Measurements from ENCODE around the gene NTHL1. TPM values are rescaled to one million over a fixed set of nuclear protein-coding genes. Genes with fewer than 3 reads are reported as not detected.
"Not testable (repeated sequence)": the region's sequence is repeated elsewhere in the genome, so short reads cannot be mapped to it uniquely, and the experiment has no call there.

NTHL1 gene
- total RNA-seq, 1 experiment from 2014 or later, result 51.6 TPM

GRCh38 chr16:2036200-2036966 is 11.3 kb downstream of the NTHL1 start:
- CTCF ChIA-PET, result no interaction called here
- H3K27me3 ChIP-seq (replicated peaks; ENCODE audit: insufficient read depth, low read depth, low read length, poor library complexity), result no peaks in the 10 kb centered on the region
- POLR2A ChIA-PET (ENCODE audit: low non-redundant PET), result no interaction called here
- H3K4me1 ChIP-seq (ENCODE audit: insufficient read depth, low read length, poor library complexity, severe bottlenecking), result peaks cover 43% of the 10 kb centered on the region
- intact Hi-C loops (cut with micrococcal nuclease; ENCODE audit: unreplicated experiment), result no loop called here
- peak overlapping the region; percentile 68 for H3K27ac ChIP-seq (ENCODE audit: low read depth, low read length, poor library complexity, severe bottlenecking)
- H3K36me3 ChIP-seq (ENCODE audit: insufficient read depth, low read length, poor library complexity, severe bottlenecking), result peaks cover 4% of the 10 kb centered on the region
- no peak for DNase-seq (ENCODE audit: low spot score)
- H3K9me3 ChIP-seq (ENCODE audit: low read depth, low read length, poor library complexity, severe bottlenecking), result no peaks in the 10 kb centered on the region
- H3K4me3 ChIP-seq (ENCODE audit: low read depth, low read length, poor library complexity, severe bottlenecking), result no peak overlapping the region
- no TSS peak for BruUV-seq (replicated peaks)
- TF ChIP-seq CTCF (conservative IDR thresholded peaks at IDR 0.05; ENCODE audit: low read depth, low read length), result no peak
- no peak for TF ChIP-seq EZH2 (IDR thresholded peaks at IDR 0.05; ENCODE audit: borderline replicate concordance, low read depth, low read length, poor library complexity, severe bottlenecking)

GRCh38 chr16:2035431-2036199 is 12.0 kb downstream of the NTHL1 start:
- peak; percentile 38 for DNase-seq (ENCODE audit: low spot score)
- H3K27me3 ChIP-seq (replicated peaks; ENCODE audit: insufficient read depth, low read depth, low read length, poor library complexity), result no peaks in the 10 kb centered on the region
- H3K36me3 ChIP-seq (ENCODE audit: insufficient read depth, low read length, poor library complexity, severe bottlenecking), result peaks cover 4% of the 10 kb centered on the region
- H3K27ac ChIP-seq (ENCODE audit: low read depth, low read length, poor library complexity, severe bottlenecking), result peak overlapping the region; percentile 68
- ChIA-PET POLR2A (ENCODE audit: low non-redundant PET) (no interaction called here), CTCF (no interaction called here)
- H3K9me3 ChIP-seq (ENCODE audit: low read depth, low read length, poor library complexity, severe bottlenecking), result no peaks in the 10 kb centered on the region
- TF ChIP-seq CTCF (conservative IDR thresholded peaks at IDR 0.05; ENCODE audit: low read depth, low read length), result no peak
- no peak for TF ChIP-seq EZH2 (IDR thresholded peaks at IDR 0.05; ENCODE audit: borderline replicate concordance, low read depth, low read length, poor library complexity, severe bottlenecking)
- intact Hi-C loops (cut with micrococcal nuclease; ENCODE audit: unreplicated experiment), result no loop called here
- no TSS peak for BruUV-seq (replicated peaks)
- H3K4me3 ChIP-seq (ENCODE audit: low read depth, low read length, poor library complexity, severe bottlenecking), result no peak overlapping the region
- H3K4me1 ChIP-seq (ENCODE audit: insufficient read depth, low read length, poor library complexity, severe bottlenecking), result peaks cover 49% of the 10 kb centered on the region

- POLR2A ChIA-PET (ENCODE audit: low non-redundant PET), result no interaction called here
- intact Hi-C loops (cut with micrococcal nuclease; ENCODE audit: unreplicated experiment), result no loop called here
- TF ChIP-seq CTCF (conservative IDR thresholded peaks at IDR 0.05; ENCODE audit: low read depth, low read length) (no peak), EZH2 (IDR thresholded peaks at IDR 0.05; ENCODE audit: borderline replicate concordance, low read depth, low read length, poor library complexity, severe bottlenecking) (no peak)
- DNase-seq (ENCODE audit: low spot score), result no peak
- CTCF ChIA-PET, result no interaction called here
- no peak overlapping the region for H3K4me3 ChIP-seq (ENCODE audit: low read depth, low read length, poor library complexity, severe bottlenecking)
- peaks cover 49% of the 10 kb centered on the region for H3K4me1 ChIP-seq (ENCODE audit: insufficient read depth, low read length, poor library complexity, severe bottlenecking)
- no TSS peak for BruUV-seq (replicated peaks)
- H3K9me3 ChIP-seq (ENCODE audit: low read depth, low read length, poor library complexity, severe bottlenecking), result no peaks in the 10 kb centered on the region
- H3K27me3 ChIP-seq (replicated peaks; ENCODE audit: insufficient read depth, low read depth, low read length, poor library complexity), result no peaks in the 10 kb centered on the region
- peaks cover 4% of the 10 kb centered on the region for H3K36me3 ChIP-seq (ENCODE audit: insufficient read depth, low read length, poor library complexity, severe bottlenecking)
- peak overlapping the region; percentile 68 for H3K27ac ChIP-seq (ENCODE audit: low read depth, low read length, poor library complexity, severe bottlenecking)
Measured at GRCh38 chr16:2034696-2035430, 12.8 kb downstream of the NTHL1 start.

GRCh38 chr16:2033909-2034695 is 13.5 kb downstream of the NTHL1 start:
- H3K36me3 ChIP-seq (ENCODE audit: insufficient read depth, low read length, poor library complexity, severe bottlenecking); intact Hi-C loops (cut with micrococcal nuclease; ENCODE audit: unreplicated experiment); H3K9me3 ChIP-seq (ENCODE audit: low read depth, low read length, poor library complexity, severe bottlenecking): not testable (repeated sequence)

More at GRCh38 chr16:2033909-2034695, 13.5 kb downstream of the NTHL1 start:
- Histone ChIP-seq H3K27ac (ENCODE audit: low read depth, low read length, poor library complexity, severe bottlenecking) (peak overlapping the region; percentile 52), H3K4me1 (ENCODE audit: insufficient read depth, low read length, poor library complexity, severe bottlenecking) (peaks cover 42% of the 10 kb centered on the region)
- H3K4me3 ChIP-seq (ENCODE audit: low read depth, low read length, poor library complexity, severe bottlenecking); H3K27me3 ChIP-seq (replicated peaks; ENCODE audit: insufficient read depth, low read depth, low read length, poor library complexity); BruUV-seq (replicated peaks); CTCF ChIA-PET; DNase-seq (ENCODE audit: low spot score): not testable (repeated sequence)
- POLR2A ChIA-PET (ENCODE audit: low non-redundant PET), result interaction anchor here (0.5 kb wide), 1 partner anchor 57 kb away, joined by 4 read pairs; no protein-coding TSS in a partner anchor
